ENCODE results near the gene NANP.
A peak's percentile ranks its signal among the peaks of the same experiment; 100 is the strongest.
"Not testable (repeated sequence)": the region's sequence is repeated elsewhere in the genome, so short reads cannot be mapped to it uniquely, and the experiment has no call there.

Gene NANP

GRCh38 chr20:25606094-25606695 lies 17.6 kb downstream of the NANP start:
- DNase-seq (ENCODE audit: low spot score): no peak

DNA sequence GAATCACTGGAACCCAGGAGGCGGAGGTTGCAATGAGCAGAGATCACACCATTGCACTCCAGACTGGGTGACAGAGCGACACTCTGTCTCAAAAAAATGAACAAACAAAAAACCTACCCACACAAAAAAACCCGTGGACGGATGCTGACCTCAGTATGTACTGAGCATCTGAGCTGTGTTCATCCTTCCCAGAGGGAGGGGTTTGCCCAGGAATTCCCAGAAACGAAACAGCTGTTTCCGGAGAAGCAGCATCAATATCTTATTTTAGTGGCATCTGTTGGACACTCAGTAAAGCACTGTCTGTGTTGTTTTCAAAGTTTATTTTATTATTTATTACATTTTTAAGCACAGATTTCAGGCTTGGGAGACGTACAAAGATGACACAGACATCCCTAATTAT lies 18.7 kb downstream of the NANP start:
- no peak for DNase-seq (ENCODE audit: low spot score)

GRCh38 chr20:25604611-25605010 lies 19.2 kb downstream of the NANP start:
- no peak for DNase-seq (ENCODE audit: low spot score)

DNA sequence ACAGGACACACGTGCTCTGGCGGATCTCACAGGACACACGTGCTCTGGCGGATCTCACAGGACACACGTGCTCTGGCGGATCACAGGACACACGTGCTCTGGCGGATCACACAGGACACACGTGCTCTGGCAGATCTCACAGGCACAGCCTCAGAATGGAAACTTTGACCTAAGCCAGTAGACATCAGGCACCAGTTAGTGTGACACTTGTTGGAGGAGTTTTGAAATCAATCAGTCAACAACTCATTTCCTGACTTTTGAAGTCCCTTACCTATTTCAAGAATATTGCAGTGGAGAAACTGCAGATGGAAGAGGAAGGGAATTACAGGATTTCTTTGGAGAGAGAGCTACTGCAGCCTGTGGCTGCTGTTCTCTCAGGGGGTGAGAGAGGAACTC lies 20.9 kb downstream of the NANP start:
- not testable (repeated sequence) for DNase-seq (ENCODE audit: low spot score)

GRCh38 chr20:25602191-25602913 lies 21.5 kb downstream of the NANP start:
- DNase-seq (ENCODE audit: low spot score): not testable (repeated sequence)

- DNase-seq (ENCODE audit: low spot score): no peak
These were observed 22.2 kb downstream of the NANP start for GRCh38 chr20:25601659-25602058.

GRCh38 chr20:25600632-25601031 lies 23.2 kb downstream of the NANP start:
- DNase-seq (ENCODE audit: low spot score): no peak

GRCh38 chr20:25592135-25592852 lies 31.5 kb downstream of the NANP start:
- no peak for DNase-seq (ENCODE audit: low spot score)

DNA sequence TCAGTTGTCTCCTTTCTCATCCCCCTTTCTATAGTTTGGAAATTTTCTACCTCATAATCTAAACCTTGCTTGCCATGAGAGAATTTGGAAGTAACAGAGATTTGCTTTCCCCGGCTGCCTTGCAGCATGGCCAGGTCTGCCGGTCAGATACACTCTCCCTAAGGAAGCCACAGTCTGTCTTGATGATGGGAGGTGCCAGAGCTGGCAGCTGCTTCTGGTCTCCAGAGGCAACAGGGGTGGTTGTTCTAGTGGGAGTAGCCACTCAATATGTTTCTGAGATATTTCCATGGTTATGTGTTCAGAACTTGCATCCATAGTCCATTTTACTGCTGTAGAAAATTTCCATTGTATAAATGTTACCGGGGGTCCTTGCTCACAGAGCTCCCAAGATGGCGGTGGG lies 33.0 kb downstream of the NANP start:
- DNase-seq (ENCODE audit: low spot score): not testable (repeated sequence)

DNA sequence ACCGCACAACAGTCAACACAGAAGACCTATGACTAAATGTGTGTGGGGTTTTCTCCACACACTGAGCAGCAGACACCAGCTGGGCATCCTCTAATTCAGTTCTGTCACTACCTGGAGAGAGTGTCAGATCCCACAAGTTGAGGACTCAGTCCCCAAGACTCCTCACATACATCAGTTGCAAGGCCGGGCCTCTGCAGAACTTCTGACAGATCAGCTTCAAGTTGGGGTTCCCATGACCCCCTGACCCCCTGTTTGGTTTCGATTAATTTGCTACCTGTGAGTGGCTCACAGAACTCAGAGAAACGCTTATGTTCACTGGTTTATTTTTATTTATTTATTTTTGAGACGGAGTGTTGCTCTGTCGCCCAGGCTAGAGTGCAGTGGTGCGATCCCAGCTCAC lies 35.3 kb downstream of the NANP start:
- DNase-seq (ENCODE audit: low spot score): no peak

- no peak for DNase-seq (ENCODE audit: low spot score)
These were observed 36.3 kb downstream of the NANP start for GRCh38 chr20:25587536-25587935.

DNA sequence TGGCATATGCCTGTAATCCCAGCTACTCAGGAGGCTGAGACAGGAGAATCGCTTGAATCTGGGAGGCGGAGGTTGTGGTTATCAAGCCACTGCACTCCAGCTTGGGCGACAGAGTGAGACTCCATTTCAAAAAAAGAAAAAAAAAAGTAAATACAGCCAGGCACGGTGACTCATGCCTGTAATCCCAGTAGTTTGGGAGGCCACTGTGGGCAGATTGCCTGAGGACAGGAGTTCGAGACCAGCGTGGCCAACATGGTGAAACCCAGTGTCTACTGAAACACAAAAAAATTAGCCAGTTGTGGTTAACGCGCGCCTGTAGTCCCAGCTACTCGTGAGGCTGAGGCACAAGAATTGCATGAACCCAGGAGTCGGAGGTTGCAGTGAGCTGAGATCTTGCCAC lies 36.9 kb downstream of the NANP start:
- no peak for DNase-seq (ENCODE audit: low spot score)

DNA sequence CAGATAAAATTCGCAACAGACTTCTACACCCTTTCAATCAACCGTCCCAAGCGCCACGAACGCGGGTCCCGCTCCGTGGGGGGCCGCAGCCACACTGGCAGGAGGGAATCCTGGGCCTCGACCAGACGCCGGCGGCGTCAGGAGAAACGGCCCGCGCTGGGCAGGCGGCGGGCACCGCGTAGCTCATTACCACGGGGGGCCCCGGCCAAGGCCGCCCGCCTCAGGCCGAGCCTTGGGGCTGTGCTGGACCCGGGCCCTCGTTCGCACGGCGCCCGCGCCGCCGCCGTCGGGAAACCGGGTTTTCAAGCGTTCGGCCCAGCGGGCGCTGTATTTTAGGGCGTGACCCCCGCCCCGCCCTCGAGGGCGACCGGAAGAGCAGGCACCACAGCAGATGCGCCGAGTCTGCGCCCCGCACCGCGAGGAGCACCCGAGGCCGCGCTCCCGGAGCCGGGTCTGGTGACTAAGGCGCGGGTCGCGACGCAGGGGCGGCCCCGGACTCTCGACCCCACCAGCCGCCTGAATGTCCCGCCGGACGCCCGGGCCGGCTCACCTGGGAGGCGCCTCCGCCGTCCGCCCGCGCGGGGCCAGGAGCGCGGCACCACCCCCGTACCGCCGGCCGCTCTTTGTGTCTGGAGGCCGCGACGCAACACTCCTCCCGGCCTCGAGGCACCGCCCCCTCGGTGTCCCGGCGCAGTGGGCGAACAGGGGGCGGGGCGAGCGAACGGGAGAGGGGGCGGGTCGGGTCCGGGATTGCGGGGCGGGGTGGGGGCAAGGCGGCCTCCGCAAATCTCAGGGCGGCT lies 38.7 kb downstream of the NANP start, which contains the start of gene NINL:
Gene NINL (minus strand): TSS at position 627 of the 800 bp plus-strand sequence. CDS start 58,944 bp downstream, outside the sequence.
- peak; percentile 52 for DNase-seq (ENCODE audit: low spot score)

DNA sequence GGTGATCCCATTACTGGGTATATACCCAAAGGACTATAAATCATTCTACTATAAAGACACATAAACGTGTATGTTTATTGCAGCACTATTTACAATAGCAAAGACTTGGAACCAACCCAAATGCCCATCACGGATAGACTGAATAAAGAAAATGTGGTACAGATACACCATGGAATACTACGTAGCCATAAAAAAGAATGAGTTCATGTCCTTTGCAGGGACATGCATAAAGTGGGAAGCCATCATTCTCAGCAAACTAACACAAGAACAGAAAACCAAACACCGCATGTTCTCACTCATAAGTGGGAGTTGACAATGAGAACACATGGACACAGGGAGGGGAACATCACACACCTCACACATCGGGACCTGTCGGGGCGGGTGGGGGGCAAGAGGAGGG lies 40.2 kb downstream of the NANP start:
- DNase-seq (ENCODE audit: low spot score): not testable (repeated sequence)

GRCh38 chr20:25580711-25581110 lies 43.1 kb downstream of the NANP start:
- no peak for DNase-seq (ENCODE audit: low spot score)

- DNase-seq (ENCODE audit: low spot score): no peak
These were observed 44.6 kb downstream of the NANP start for GRCh38 chr20:25579081-25579770.

DNA sequence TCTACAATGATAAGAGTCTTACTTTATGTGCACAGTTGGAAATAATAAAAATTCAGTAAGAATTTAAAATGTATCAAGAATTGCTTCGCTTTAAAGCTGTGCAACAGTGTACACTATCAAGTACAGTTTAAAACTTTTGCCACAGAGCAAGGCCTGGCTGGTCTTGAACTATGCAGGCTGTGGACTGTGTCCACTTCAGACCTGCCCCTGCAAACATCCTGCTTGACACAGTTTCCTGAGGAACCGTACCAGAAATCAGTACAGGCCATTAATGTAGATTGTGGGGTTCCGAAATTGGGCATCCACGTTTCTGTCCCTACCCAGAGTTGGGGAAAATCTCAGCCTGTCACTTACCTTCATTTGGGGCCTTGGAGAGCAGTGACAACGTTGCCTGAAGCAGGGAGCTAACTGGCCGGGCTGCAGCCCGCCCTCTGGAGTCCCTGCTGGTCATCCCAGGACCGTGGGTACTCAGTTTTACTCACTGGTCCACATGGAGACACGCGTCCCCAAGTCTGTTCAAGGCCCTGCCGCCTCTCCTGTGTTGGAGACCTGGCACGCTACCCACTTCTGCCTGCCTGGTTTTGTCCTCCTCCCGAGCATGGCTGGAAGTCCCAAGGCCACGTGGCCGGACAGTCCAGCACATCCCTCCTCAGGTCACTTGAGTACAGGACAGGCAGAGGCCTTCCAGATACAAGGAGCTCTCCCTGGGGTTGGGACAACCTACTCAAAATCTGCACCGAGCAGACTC lies 46.9 kb downstream of the NANP start:
- DNase-seq (ENCODE audit: low spot score): peak; percentile 8

GRCh38 chr20:25574411-25574810 lies 49.4 kb downstream of the NANP start:
- peak; percentile 40 for DNase-seq (ENCODE audit: low spot score)

DNA sequence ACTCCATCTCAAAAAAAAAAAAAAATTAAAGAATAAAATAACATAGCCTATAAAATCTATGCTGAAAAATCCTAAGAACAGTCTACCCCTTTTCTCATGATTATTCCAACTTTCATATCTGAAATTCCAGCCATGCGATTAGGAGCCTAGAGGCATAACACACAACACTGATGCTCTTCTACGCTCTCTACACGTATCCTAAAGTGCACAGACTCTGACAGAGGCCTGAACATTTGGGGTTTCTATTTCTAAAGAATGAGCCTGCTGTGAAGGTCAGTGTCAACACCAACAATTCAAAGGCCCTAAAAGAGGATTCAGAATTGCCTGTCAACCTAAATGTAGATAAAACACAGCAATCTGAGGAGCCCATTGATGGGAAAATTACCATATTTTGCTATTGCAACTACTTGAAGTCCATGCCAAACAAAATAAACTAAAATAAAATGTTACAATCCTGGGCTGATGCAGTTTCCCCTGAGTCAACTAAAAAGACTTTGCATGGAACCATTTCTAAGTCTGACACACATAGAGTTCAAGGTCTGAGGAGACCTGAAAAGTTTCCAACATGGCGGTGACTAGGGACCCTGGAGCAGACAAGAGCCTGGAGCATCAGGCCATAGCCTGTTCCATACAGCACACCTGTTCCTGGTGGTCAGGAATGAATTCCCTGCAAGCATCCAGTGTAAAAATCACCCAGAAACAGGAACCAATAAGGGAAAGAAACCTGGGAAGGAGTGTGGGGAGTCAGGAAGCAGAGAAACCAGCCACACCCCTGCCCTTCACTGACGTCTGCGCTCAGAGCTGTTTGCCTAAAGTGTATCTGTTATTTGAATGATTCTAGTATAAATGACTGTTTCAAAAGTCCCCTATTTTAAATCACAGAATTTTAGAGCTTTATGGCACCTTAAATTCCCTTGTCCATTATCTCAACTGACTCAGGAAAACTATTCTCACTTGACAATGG lies 50.2 kb downstream of the NANP start:
- no peak for DNase-seq (ENCODE audit: low spot score)

DNA sequence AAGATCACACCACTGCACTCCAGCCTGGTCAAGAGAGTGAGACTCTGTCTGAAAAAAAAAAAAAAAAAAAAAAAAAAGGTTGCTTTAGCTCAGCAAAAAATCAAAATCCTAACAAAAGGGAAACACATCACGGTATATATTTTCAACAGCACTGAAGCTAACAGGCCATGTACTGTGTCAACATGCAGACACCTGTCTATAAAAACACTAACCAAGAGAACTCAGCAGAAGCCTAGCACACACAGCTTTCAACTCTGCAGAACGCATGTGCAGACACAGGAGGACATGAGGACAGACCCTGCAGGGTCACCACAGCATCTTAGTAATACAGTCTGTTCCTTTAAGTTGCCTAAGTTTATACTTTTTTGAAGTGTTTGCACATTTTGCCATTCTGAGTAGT lies 52.0 kb downstream of the NANP start:
- no peak for DNase-seq (ENCODE audit: low spot score)

All from cerebellar cortex (tissue), 1 donor.